GM23338 (cell line): Measurements from ENCODE around the gene DYSF. TPM values are rescaled to one million over a fixed set of nuclear protein-coding genes. Genes with fewer than 3 reads are reported as not detected.
A peak's percentile ranks its signal among the peaks of the same experiment; 100 is the strongest.

Experiments used
- ATAC-seq: fragments of 200-7000 bp; cut with Tn5 transposase; 3 replicates; pipeline ENCODE4 v1.9.1; 2020
- DNase-seq: peaks from one replicate; pipeline ENCODE4 v3.0.0-alpha.2; 2015; ENCODE audit warnings: low spot score
- H2AFZ ChIP-seq: fragments of 200-600 bp; sonication (generic); 2 replicates; pipeline ENCODE4 v1.8.0; 2016; ENCODE audit warnings: antibody characterized with exemption, mild to moderate bottlenecking, moderate library complexity
- H3F3A ChIP-seq: fragments of 200-600 bp; sonication (generic); replicated peaks from 2 replicates; pipeline ENCODE4 v1.8.0; 2017; ENCODE audit warnings: antibody characterized with exemption, mixed run types, low read depth
- H3K27ac ChIP-seq: fragments of 200-600 bp; sonication (generic); 2 replicates; pipeline ENCODE4 v1.6.1; 2016; ENCODE audit warnings: low read depth
- H3K27me3 ChIP-seq: fragments of 200-600 bp; sonication (generic); 2 replicates; pipeline ENCODE4 v1.8.0; 2016; ENCODE audit warnings: mild to moderate bottlenecking, mixed run types, moderate library complexity; ENCODE audit not compliant: insufficient read depth
- H3K36me3 ChIP-seq: fragments of 200-600 bp; sonication (generic); 2 replicates; pipeline ENCODE4 v1.8.0; 2016; ENCODE audit warnings: mild to moderate bottlenecking; ENCODE audit not compliant: insufficient read depth
- H3K4me1 ChIP-seq: fragments of 200-600 bp; sonication (generic); 2 replicates; pipeline ENCODE4 v1.8.0; 2016; ENCODE audit warnings: mild to moderate bottlenecking, moderate library complexity; ENCODE audit not compliant: insufficient read depth
- H3K4me2 ChIP-seq: fragments of 200-600 bp; sonication (generic); 2 replicates; pipeline ENCODE4 v1.7.1; 2017; ENCODE audit warnings: mixed run types
- H3K4me3 ChIP-seq: fragments of 200-600 bp; sonication (generic); 2 replicates; pipeline ENCODE4 v1.6.1; 2016; ENCODE audit warnings: mixed run types
- H3K79me2 ChIP-seq: fragments of 200-600 bp; sonication (generic); replicated peaks from 2 replicates; pipeline ENCODE4 v1.8.0; 2017; ENCODE audit warnings: mild to moderate bottlenecking; ENCODE audit not compliant: insufficient read depth
- H3K9me2 ChIP-seq: fragments of 200-600 bp; sonication (generic); 2 replicates; pipeline ENCODE4 v1.8.0; 2017; ENCODE audit not compliant: insufficient read depth
- H4K20me1 ChIP-seq: fragments of 200-600 bp; sonication (generic); replicated peaks from 2 replicates; pipeline ENCODE4 v1.8.0; 2017; ENCODE audit warnings: mild to moderate bottlenecking; ENCODE audit not compliant: insufficient read depth
- H3K27ac Mint-ChIP-seq: 2 replicates; pipeline ENCODE4 v1.8.0; 2020; ENCODE audit warnings: inconsistent platforms, mild to moderate bottlenecking, moderate library complexity, mixed read lengths
- H3K27me3 Mint-ChIP-seq: 3 replicates; pipeline ENCODE4 v1.8.0; 2022; ENCODE audit warnings: low read depth, mild to moderate bottlenecking, moderate library complexity, mixed read lengths, inconsistent platforms; ENCODE audit not compliant: insufficient read depth, poor library complexity
- H3K36me3 Mint-ChIP-seq: 3 replicates; pipeline ENCODE4 v1.8.0; 2021; ENCODE audit warnings: low read depth, mild to moderate bottlenecking, inconsistent platforms, moderate library complexity, mixed read lengths
- H3K4me1 Mint-ChIP-seq: 3 replicates; pipeline ENCODE4 v1.8.0; 2020; ENCODE audit warnings: mild to moderate bottlenecking, inconsistent platforms, mixed read lengths
- H3K4me3 Mint-ChIP-seq: 3 replicates; pipeline ENCODE4 v1.8.0; 2021; ENCODE audit warnings: moderate library complexity, mild to moderate bottlenecking, inconsistent platforms, mixed read lengths
- H3K9me3 Mint-ChIP-seq: 3 replicates; pipeline ENCODE4 v1.8.0; 2020; ENCODE audit warnings: moderate library complexity, mild to moderate bottlenecking, inconsistent platforms, mixed read lengths
- CREB1 ChIP-seq: fragments of 250-450 bp; sonication (Bioruptor Pico); IDR thresholded peaks from 2 replicates; pipeline ENCODE4 v1.5.0; 2020; ENCODE audit warnings: low read depth, mild to moderate bottlenecking, moderate library complexity
- EZH2phosphoT487 ChIP-seq: fragments of 200-600 bp; sonication (generic); IDR thresholded peaks from one replicate; pipeline ENCODE4 v1.8.1; 2018; ENCODE audit warnings: antibody characterized with exemption; ENCODE audit not compliant: unreplicated experiment
- JUNB ChIP-seq: IDR thresholded peaks from one replicate; pipeline ENCODE4 v1.6.1; 2016; ENCODE audit warnings: antibody characterized with exemption; ENCODE audit not compliant: unreplicated experiment
- STAT1 ChIP-seq: IDR thresholded peaks from one replicate; pipeline ENCODE4 v1.6.1; 2016; ENCODE audit warnings: antibody characterized with exemption; ENCODE audit not compliant: unreplicated experiment
- ZNF114 ChIP-seq: fragments of 250-450 bp; sonication (Bioruptor Pico); IDR thresholded peaks from 2 replicates; pipeline ENCODE4 v1.5.0; 2020; ENCODE audit warnings: mild to moderate bottlenecking, moderate library complexity
- ZNF331 ChIP-seq: fragments of 250-450 bp; sonication (Bioruptor Pico); IDR thresholded peaks from 2 replicates; pipeline ENCODE4 v1.5.0; 2020; ENCODE audit warnings: low read depth, mild to moderate bottlenecking, moderate library complexity
- polyA plus RNA-seq: library from polyadenylated mRNA; unstranded; fragments of >200 nt; fragmentation: Nextera tagmentation; extraction: Ambion mirVana; gene quantifications from 2 replicates; pipeline ENCODE4 v1.2.1, GENCODE V29; 2016
- total RNA-seq: library from RNA; depleted of rRNA; stranded (reverse); fragments of >200 nt; shearing (Covaris generic); gene quantifications from 2 replicates; pipeline ENCODE4 v1.2.3, GENCODE V29; 2014
- TF ChIP-seq, protein P1 (sequence below): fragments of 250-450 bp; sonication (Bioruptor Pico); IDR thresholded peaks from 2 replicates; pipeline ENCODE4 v1.5.0; 2020; ENCODE audit warnings: mild to moderate bottlenecking, moderate library complexity
- TF ChIP-seq, protein P2 (sequence below), 2 experiments: fragments of 200-600 bp in 1 of 2; sonication (generic) in 1 of 2; conservative IDR thresholded peaks; 2 replicates each; pipeline versions ENCODE4 v1.5.1 to v1.6.1; 2016 to 2017; ENCODE audit warnings: antibody characterized with exemption in 2 of 2, low read depth in 2 of 2, mild to moderate bottlenecking in 2 of 2, moderate library complexity in 1 of 2

Gene DYSF
- total and polyA plus RNA-seq, 2 experiments from 2014 or later = 7.3 to 21.3 TPM

- no peak for DNase-seq
- TF ChIP-seq ZNF114 (CRISPR knock-in tag) = no peak
- no peak for TF ChIP-seq ZNF331 (CRISPR knock-in tag)
Measured at GRCh38 chr2:71618327-71619113, 165.2 kb downstream of the DYSF start.

GRCh38 chr2:71619230-71619741 lies 165.9 kb downstream of the DYSF start:
- Histone ChIP-seq H3K79me2 (no peaks in the 10 kb centered on the region), H3K36me3 (no peaks in the 10 kb centered on the region), H3K4me3 (no peak overlapping the region), H3K4me1 (no peaks in the 10 kb centered on the region), H3K4me2 (no peak overlapping the region), H2AFZ (no peak overlapping the region), H3K27me3 (no peaks in the 10 kb centered on the region), H3K9me2 (no peaks in the 10 kb centered on the region), H4K20me1 (no peaks in the 10 kb centered on the region), H3F3A (no peaks in the 10 kb centered on the region), H3K27ac (no peak overlapping the region)
- no peak overlapping the region for H3K4me3 Mint-ChIP-seq
- no peaks in the 10 kb centered on the region for H3K36me3 Mint-ChIP-seq
- H3K4me1 Mint-ChIP-seq = no peaks in the 10 kb centered on the region; the same call in 2 of the 3 replicates
- DNase-seq (no peak), ATAC-seq (peak; percentile 44)
- H3K27me3 Mint-ChIP-seq = peaks cover 3% of the 10 kb centered on the region
- no peak overlapping the region for H3K27ac Mint-ChIP-seq
- TF ChIP-seq STAT1 = no peak
- H3K9me3 Mint-ChIP-seq = no peaks in the 10 kb centered on the region

More at GRCh38 chr2:71618327-71619113, 165.2 kb downstream of the DYSF start:
- Mint-ChIP-seq H3K4me3 (no peak overlapping the region), H3K9me3 (no peaks in the 10 kb centered on the region), H3K4me1 (no peaks in the 10 kb centered on the region; the same call in 2 of the 3 replicates), H3K27ac (no peak overlapping the region), H3K27me3 (peaks cover 3% of the 10 kb centered on the region), H3K36me3 (no peaks in the 10 kb centered on the region)
- no peaks in the 10 kb centered on the region for H3K36me3 ChIP-seq
- H3K4me2 ChIP-seq = no peak overlapping the region
- no peak overlapping the region for H3K4me3 ChIP-seq
- no peaks in the 10 kb centered on the region for H3F3A ChIP-seq
- H3K27me3 ChIP-seq = no peaks in the 10 kb centered on the region
- H3K79me2 ChIP-seq = no peaks in the 10 kb centered on the region
- no peaks in the 10 kb centered on the region for H4K20me1 ChIP-seq
- H3K9me2 ChIP-seq = no peaks in the 10 kb centered on the region
- ATAC-seq = peak; percentile 59
- H3K4me1 ChIP-seq = no peaks in the 10 kb centered on the region
- H2AFZ ChIP-seq = no peak overlapping the region
- H3K27ac ChIP-seq = no peak overlapping the region

DNA sequence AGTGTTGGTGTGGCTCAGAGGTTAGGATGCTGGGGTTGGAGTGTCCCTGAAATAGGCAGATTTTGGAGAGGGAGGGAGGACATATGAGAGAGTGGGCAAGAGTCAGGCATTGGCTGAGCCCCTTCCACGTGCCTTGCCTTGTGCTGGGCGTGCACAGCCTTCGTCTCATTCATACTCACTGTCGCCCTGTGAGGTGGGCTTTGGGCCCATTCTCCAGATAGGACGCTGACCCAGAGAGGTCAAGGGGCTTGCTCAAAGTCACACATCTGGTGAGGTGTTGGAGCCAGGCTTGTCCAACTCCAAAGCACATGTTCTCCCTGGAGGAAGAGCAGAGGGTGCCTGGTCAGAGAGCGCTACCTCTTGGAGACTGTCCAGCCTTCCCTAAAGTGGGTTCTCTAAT lies 166.8 kb downstream of the DYSF start:
- Mint-ChIP-seq H3K27ac (no peak overlapping the region), H3K27me3 (peaks cover 3% of the 10 kb centered on the region), H3K4me1 (no peaks in the 10 kb centered on the region), H3K4me3 (no peak overlapping the region), H3K36me3 (no peaks in the 10 kb centered on the region), H3K9me3 (no peaks in the 10 kb centered on the region)
- DNase-seq = no peak
- H3K4me2 ChIP-seq = no peak overlapping the region
- no peaks in the 10 kb centered on the region for H4K20me1 ChIP-seq
- no peak overlapping the region for H3K4me3 ChIP-seq
- no peaks in the 10 kb centered on the region for H3K36me3 ChIP-seq
- no peaks in the 10 kb centered on the region for H3K79me2 ChIP-seq
- ATAC-seq = no peak
- no peak overlapping the region for H3K27ac ChIP-seq
- H3K27me3 ChIP-seq = no peaks in the 10 kb centered on the region
- no peaks in the 10 kb centered on the region for H3F3A ChIP-seq
- H2AFZ ChIP-seq = no peak overlapping the region
- H3K9me2 ChIP-seq = no peaks in the 10 kb centered on the region
- no peaks in the 10 kb centered on the region for H3K4me1 ChIP-seq
- TF ChIP-seq CREB1 (CRISPR knock-in tag) (no peak), JUNB (no peak), EZH2phosphoT487 (no peak)
- TF ChIP-seq, protein P1, sequence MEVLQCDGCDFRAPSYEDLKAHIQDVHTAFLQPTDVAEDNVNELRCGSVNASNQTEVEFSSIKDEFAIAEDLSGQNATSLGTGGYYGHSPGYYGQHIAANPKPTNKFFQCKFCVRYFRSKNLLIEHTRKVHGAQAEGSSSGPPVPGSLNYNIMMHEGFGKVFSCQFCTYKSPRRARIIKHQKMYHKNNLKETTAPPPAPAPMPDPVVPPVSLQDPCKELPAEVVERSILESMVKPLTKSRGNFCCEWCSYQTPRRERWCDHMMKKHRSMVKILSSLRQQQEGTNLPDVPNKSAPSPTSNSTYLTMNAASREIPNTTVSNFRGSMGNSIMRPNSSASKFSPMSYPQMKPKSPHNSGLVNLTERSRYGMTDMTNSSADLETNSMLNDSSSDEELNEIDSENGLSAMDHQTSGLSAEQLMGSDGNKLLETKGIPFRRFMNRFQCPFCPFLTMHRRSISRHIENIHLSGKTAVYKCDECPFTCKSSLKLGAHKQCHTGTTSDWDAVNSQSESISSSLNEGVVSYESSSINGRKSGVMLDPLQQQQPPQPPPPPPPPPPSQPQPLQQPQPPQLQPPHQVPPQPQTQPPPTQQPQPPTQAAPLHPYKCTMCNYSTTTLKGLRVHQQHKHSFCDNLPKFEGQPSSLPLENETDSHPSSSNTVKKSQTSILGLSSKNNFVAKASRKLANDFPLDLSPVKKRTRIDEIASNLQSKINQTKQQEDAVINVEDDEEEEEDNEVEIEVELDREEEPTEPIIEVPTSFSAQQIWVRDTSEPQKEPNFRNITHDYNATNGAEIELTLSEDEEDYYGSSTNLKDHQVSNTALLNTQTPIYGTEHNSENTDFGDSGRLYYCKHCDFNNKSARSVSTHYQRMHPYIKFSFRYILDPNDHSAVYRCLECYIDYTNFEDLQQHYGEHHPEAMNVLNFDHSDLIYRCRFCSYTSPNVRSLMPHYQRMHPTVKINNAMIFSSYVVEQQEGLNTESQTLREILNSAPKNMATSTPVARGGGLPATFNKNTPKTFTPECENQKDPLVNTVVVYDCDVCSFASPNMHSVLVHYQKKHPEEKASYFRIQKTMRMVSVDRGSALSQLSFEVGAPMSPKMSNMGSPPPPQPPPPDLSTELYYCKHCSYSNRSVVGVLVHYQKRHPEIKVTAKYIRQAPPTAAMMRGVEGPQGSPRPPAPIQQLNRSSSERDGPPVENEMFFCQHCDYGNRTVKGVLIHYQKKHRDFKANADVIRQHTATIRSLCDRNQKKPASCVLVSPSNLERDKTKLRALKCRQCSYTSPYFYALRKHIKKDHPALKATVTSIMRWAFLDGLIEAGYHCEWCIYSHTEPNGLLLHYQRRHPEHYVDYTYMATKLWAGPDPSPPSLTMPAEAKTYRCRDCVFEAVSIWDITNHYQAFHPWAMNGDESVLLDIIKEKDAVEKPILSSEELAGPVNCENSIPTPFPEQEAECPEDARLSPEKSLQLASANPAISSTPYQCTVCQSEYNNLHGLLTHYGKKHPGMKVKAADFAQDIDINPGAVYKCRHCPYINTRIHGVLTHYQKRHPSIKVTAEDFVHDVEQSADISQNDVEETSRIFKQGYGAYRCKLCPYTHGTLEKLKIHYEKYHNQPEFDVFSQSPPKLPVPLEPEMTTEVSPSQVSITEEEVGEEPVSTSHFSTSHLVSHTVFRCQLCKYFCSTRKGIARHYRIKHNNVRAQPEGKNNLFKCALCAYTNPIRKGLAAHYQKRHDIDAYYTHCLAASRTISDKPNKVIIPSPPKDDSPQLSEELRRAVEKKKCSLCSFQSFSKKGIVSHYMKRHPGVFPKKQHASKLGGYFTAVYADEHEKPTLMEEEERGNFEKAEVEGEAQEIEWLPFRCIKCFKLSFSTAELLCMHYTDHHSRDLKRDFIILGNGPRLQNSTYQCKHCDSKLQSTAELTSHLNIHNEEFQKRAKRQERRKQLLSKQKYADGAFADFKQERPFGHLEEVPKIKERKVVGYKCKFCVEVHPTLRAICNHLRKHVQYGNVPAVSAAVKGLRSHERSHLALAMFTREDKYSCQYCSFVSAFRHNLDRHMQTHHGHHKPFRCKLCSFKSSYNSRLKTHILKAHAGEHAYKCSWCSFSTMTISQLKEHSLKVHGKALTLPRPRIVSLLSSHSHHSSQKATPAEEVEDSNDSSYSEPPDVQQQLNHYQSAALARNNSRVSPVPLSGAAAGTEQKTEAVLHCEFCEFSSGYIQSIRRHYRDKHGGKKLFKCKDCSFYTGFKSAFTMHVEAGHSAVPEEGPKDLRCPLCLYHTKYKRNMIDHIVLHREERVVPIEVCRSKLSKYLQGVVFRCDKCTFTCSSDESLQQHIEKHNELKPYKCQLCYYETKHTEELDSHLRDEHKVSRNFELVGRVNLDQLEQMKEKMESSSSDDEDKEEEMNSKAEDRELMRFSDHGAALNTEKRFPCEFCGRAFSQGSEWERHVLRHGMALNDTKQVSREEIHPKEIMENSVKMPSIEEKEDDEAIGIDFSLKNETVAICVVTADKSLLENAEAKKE (CRISPR knock-in tag) = no peak
- TF ChIP-seq, protein P2, sequence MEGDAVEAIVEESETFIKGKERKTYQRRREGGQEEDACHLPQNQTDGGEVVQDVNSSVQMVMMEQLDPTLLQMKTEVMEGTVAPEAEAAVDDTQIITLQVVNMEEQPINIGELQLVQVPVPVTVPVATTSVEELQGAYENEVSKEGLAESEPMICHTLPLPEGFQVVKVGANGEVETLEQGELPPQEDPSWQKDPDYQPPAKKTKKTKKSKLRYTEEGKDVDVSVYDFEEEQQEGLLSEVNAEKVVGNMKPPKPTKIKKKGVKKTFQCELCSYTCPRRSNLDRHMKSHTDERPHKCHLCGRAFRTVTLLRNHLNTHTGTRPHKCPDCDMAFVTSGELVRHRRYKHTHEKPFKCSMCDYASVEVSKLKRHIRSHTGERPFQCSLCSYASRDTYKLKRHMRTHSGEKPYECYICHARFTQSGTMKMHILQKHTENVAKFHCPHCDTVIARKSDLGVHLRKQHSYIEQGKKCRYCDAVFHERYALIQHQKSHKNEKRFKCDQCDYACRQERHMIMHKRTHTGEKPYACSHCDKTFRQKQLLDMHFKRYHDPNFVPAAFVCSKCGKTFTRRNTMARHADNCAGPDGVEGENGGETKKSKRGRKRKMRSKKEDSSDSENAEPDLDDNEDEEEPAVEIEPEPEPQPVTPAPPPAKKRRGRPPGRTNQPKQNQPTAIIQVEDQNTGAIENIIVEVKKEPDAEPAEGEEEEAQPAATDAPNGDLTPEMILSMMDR (conservative IDR thresholded peaks at IDR 0.05; ENCODE audit: low read depth in 2 of 2) = no peak
